Measurements from ENCODE around the gene PIWIL4. TPM values are rescaled to one million over a fixed set of nuclear protein-coding genes. Genes with fewer than 3 reads are reported as not detected.

PIWIL4 gene
- total and polyA plus RNA-seq, 2 of the 8 experiments (the other 6 are each of a cell fraction or from before 2014, with no cell fraction given): 0.51 to 0.52 TPM

DNA sequence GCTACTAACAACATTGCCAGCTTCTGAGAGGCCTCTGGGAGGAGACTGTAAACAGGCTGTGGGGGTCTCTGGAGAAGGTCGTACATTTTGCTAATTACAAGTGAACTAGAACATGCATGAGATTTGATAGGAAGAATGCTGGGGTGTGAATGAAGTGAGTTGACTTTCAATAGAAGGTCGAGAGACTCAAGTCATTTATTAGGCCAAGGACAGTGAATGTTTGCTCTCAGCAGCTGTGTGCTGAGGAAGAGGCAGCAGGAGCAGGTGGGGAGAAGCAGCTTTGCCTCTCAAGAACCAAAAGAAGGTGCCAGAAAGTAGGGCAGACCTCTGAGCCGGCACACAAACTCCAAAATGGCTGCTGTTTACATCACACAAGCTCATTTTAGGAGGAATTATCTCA, 91.7 kb downstream of the PIWIL4 start:
- H2BK15ac ChIP-seq (ENCODE audit: low read length): no peak overlapping the region
- no peak overlapping the region for H2AFZ ChIP-seq (ENCODE audit: low read length)
- peaks cover 0 to 28% (median 8%) of the 10 kb centered on the region in 4 experiments; a peak in 4 of 8 replicates for H3K36me3 ChIP-seq (ENCODE audit: control insufficient read depth in 2 of 4, insufficient read depth in 4 of 4, low read length in 3 of 4)

More for the DNA sequence above, 91.7 kb downstream of the PIWIL4 start:
- 94% methylated on average over 3 of the region's 3 CpGs; no CpG with 5 or more reads in 1 of the 2 experiments for WGBS, 2 experiments (ENCODE audit: extremely low coverage in 1 of 2, insufficient coverage in 1 of 2, insufficient read length in 1 of 2, insufficient replicate concordance in 2 of 2, low coverage in 1 of 2, low lambda C conversion rate in 2 of 2, missing lambda C conversion rate in 1 of 2)
- Histone ChIP-seq H2BK20ac (ENCODE audit: low read length) (no peak overlapping the region), H3K79me1 (ENCODE audit: low read depth, low read length) (no peaks in the 10 kb centered on the region), H2AK5ac (ENCODE audit: low read depth, low read length) (peak overlapping the region; percentile 32; the same call in 1 of the 2 replicates), H3K4me1 (replicated peaks in 1 of 4; ENCODE audit: control insufficient read depth in 3 of 4, insufficient read depth in 4 of 4, low read length in 3 of 4) (peaks cover 0 to 30% (median 15%) of the 10 kb centered on the region in 4 experiments; a peak in 6 of 7 replicates), H2BK12ac (ENCODE audit: low read depth, low read length) (no peak overlapping the region), H3K56ac (replicated peaks; ENCODE audit: insufficient read length, low read depth, low read length) (no peak overlapping the region), H3K23ac (ENCODE audit: insufficient read length) (no peak overlapping the region), H3K18ac (ENCODE audit: extremely low read depth, low read length) (no peak overlapping the region), H3K9ac (replicated peaks in 1 of 4; ENCODE audit: extremely low read depth in 1 of 4, low read depth in 3 of 4, low read length in 3 of 4) (no peak overlapping the region), H4K91ac (replicated peaks; ENCODE audit: insufficient read length, low read length) (no peak overlapping the region), H3K4me2 (ENCODE audit: insufficient read depth in 1 of 2, low read depth in 2 of 2, low read length in 2 of 2) (no peak overlapping the region), H2BK5ac (ENCODE audit: low read depth, low read length) (peak overlapping the region; percentile 20; the same call in 1 of the 2 replicates), H4K20me1 (replicated peaks in 1 of 2; ENCODE audit: control insufficient read depth in 1 of 2, insufficient read depth in 2 of 2, low read length in 2 of 2) (no peaks in the 10 kb centered on the region), H3K4ac (replicated peaks; ENCODE audit: insufficient read length, low read depth, low read length) (no peak overlapping the region), H2BK120ac (replicated peaks; ENCODE audit: low read depth, low read length) (no peak overlapping the region), H3K27ac (ENCODE audit: low read depth, low read length) (no peak overlapping the region), H3K9me3 (ENCODE audit: insufficient read depth in 2 of 2, low read depth in 1 of 2, low read length in 1 of 2) (0 out of 4 replicates have a peak, but pooled peaks cover 3 to 5% of the 10 kb centered on the region in 2 experiments), H3K14ac (ENCODE audit: insufficient read length) (no peak overlapping the region), H4K5ac (ENCODE audit: insufficient read length, low read depth, low read length) (no peak overlapping the region), H3K79me2 (ENCODE audit: control insufficient read depth in 1 of 2, insufficient read depth in 2 of 2, low read length in 2 of 2) (0 out of 4 replicates have a peak, but pooled peaks cover 0 to 16% of the 10 kb centered on the region in 2 experiments), H3K23me2 (ENCODE audit: low read depth, low read length) (no peaks in the 10 kb centered on the region), H3K27me3 (replicated peaks in 1 of 4; ENCODE audit: control insufficient read depth in 3 of 4, extremely low read depth in 1 of 4, insufficient read depth in 3 of 4, low read length in 3 of 4) (no peaks in the 10 kb centered on the region), H3K4me3 (ENCODE audit: extremely low read depth in 1 of 4, insufficient read depth in 2 of 4, low read depth in 3 of 4, low read length in 4 of 4) (no peak overlapping the region), H4K8ac (ENCODE audit: extremely low read depth, insufficient read depth, low read length) (no peak overlapping the region)
- no peak for FAIRE-seq
- TF ChIP-seq POLR2AphosphoS5 (IDR thresholded peaks at IDR 0.05; ENCODE audit: low read depth, low read length) (peak; percentile 50; the same call in 1 of the 2 replicates), TAF7 (optimal IDR thresholded peaks at IDR 0.05; ENCODE audit: borderline replicate concordance, low read depth, low read length) (peak; percentile 42), CHD2 (IDR thresholded peaks at IDR 0.05; ENCODE audit: low read length) (no peak)
- ChIA-PET CTCF (ENCODE audit: partially characterized antibody) (interaction anchor here (0.8 to 2.1 kb wide), 4 partner anchors 35 to 82 kb away, joined by 3 to 7 read pairs (median 3); no protein-coding TSS in a partner anchor), POLR2A (ENCODE audit: partially characterized antibody) (interaction anchor here (0.7 to 11.5 kb wide), 14 partner anchors 8 to 113 kb away, joined by 3 to 167 read pairs (median 4); partner anchors contain the start of gene AMOTL1)
- no peak for DNase-seq (ENCODE audit: low read depth in 1 of 2, low spot score in 2 of 2)
